ENCODE results near the gene C2orf92.

C2orf92 gene

DNA sequence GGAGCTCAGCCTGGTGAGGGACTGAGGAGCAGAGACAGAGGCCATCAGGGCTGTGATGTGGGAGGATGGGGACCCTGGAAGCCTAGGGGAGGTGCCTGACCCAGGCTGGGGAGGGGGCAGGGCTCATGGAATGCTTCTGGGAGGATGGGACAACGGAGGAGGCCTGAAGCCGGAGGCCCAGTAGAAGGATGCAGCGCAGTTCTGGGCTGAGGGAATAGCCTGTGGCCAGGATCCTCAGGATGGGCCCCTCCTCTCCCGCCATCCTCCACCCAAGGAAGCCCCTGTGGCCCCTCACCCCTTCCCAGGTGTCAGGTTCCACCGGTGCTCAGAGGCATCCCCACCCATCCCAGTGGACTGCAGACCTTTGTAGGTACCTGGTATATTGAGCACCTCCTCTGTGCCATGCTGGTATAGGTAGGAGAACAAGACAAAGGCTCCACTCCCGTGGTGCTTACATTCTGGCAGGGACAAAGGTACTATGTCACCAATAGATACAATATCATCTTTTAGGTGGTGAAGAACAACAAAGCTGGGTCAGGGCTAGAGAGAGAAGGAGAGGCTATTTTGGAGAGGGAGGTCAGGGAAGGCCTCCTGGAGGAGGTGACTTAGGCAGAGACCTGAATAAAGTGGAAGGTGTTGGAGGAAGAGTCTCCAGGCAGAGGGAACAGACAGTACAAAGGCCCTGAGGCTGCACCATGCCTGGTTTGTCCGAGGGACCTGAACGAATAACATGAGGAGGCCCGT lies 46.6 kb downstream of the C2orf92 start:
- DNase-seq (ENCODE audit: low read depth): no peak
- TF ChIP-seq, protein P1, sequence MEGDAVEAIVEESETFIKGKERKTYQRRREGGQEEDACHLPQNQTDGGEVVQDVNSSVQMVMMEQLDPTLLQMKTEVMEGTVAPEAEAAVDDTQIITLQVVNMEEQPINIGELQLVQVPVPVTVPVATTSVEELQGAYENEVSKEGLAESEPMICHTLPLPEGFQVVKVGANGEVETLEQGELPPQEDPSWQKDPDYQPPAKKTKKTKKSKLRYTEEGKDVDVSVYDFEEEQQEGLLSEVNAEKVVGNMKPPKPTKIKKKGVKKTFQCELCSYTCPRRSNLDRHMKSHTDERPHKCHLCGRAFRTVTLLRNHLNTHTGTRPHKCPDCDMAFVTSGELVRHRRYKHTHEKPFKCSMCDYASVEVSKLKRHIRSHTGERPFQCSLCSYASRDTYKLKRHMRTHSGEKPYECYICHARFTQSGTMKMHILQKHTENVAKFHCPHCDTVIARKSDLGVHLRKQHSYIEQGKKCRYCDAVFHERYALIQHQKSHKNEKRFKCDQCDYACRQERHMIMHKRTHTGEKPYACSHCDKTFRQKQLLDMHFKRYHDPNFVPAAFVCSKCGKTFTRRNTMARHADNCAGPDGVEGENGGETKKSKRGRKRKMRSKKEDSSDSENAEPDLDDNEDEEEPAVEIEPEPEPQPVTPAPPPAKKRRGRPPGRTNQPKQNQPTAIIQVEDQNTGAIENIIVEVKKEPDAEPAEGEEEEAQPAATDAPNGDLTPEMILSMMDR (conservative IDR thresholded peaks at IDR 0.05; ENCODE audit: low read depth, low read length): no peak
- no peak overlapping the region for H3K4me3 ChIP-seq (ENCODE audit: low read length)

DNA sequence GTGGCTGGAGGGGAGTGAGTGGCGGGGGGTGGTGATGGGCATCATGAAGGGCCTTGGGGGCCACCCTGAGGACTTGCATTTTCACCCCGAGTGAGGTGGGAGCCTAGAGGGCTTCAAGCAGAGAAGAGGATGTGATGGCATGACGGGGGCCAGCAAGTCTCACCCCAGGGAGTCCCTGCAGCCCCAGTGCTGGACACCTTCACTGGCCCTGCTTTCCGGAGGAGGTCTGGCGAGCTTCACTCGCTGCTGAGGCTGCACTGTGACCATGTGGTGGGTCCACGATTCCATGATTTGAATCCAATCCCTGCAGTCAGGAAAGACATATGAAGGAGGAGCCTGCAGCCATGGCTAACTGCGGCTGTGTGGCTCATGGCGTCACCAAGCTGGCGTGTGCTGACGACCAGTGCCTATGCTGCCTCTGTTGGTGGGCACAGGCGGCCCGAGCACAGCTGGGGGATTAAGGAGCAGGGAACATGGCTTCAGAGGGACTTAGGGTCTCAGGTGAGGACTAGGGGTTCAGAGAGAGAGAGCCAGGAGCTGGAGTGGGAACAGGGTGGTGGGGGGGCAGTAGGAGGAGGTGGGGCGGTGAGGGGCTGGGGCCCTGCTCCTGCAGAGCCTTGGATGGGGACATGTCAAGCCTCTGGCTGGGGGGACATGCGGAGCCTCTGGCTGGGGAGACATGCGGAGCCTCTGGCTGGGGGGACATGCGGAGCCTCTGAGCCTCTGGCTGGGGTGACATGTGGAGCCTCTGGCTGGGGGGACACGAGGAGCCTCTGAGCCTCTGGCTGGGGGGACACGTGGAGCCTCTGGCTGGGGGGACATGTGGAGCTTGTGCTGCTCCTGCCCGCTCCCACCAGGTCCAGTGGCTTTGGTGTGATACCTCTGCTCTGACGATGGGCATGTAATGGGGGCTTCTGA lies 47.4 kb downstream of the C2orf92 start:
- TF ChIP-seq, protein P1 (conservative IDR thresholded peaks at IDR 0.05; ENCODE audit: low read depth, low read length): no peak
- DNase-seq (ENCODE audit: low read depth): no peak
- no peak overlapping the region for H3K4me3 ChIP-seq (ENCODE audit: low read length)

DNA sequence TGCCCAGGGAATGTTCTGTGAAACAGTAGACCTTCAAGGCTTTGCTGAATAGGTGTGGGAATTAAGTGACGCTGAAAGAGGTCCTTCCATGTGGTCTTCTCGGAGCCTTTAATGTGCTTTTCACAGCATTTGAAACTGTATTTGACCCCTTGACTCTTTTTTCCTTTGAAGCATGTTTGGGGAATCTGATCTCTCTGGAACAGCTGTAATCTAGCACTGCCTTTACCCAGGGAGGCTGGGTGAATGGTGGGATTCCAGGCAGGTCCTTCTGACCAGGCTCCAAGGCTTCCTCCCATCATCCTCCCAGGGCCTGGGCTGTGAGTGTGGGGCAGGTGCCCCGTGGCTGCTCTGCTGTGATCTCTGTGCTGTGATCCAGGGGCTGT lies 48.1 kb downstream of the C2orf92 start:
- no peak overlapping the region for H3K4me3 ChIP-seq (ENCODE audit: low read length)
- TF ChIP-seq, protein P1 (conservative IDR thresholded peaks at IDR 0.05; ENCODE audit: low read depth, low read length): no peak
- no peak for DNase-seq (ENCODE audit: low read depth)

DNA sequence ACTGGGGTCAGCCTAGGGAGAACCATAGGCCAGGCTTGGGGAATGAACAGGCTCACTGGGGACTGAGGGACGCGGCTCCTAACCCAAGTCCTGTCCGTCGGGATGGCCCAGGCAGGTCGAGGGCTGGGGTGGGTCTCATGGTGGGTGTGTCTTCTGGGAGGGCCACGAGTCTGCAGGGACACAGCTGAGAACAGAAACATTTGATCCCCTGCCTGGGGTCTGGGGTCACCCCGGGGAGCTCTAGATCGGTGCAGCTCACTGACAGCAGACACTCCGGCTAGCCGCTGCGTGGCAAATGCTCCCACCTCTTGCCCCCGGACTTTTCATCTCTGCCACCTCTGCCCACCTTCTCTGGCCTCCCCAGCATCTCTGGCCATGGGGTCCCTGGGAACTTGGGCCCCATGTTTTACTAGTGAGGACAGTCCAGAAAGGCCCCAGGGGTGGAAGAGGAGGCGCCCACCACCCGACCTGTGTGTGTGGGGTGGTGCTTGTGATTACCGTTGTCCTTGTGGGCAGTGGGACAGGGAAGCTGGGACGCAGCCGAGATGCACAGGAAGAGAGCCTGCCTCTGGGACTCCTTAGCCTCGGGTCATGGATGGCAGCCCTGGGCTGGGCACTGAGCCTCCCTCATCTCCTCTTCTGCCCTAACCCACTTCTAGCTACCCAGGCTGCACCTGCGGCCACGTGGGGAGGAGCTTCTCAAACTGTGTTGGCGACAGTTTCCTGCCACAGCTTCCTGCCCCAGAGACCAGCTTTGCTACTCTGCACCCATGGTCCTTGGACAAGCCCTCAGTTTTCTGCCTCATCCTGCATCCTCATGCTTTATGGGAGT lies 48.8 kb downstream of the C2orf92 start:
- no peak overlapping the region for H3K4me3 ChIP-seq (ENCODE audit: low read length)
- DNase-seq (ENCODE audit: low read depth): no peak
- TF ChIP-seq, protein P1 (conservative IDR thresholded peaks at IDR 0.05; ENCODE audit: low read depth, low read length): no peak

DNA sequence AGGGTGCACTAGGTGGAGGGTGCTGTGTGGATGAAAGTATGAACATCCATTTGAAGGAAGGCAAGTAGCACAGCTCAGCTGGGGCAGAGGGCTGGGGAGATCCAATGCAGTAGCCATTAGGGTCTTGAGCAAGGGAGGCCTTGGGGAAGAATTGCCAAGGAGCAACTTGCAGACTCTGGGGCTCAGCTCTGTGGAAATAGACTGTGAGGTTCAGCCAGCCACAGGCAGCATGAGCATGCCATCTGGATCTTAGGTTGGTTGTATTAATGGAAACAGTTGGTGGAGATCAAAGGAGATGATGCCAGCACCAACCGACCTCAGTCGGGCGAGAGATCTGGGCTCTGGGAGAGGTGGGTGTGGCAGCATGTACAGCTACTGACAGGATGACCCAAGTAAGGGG lies 49.4 kb downstream of the C2orf92 start:
- no peak overlapping the region for H3K4me3 ChIP-seq (ENCODE audit: low read length)
- TF ChIP-seq, protein P1 (conservative IDR thresholded peaks at IDR 0.05; ENCODE audit: low read depth, low read length): no peak
- no peak for DNase-seq (ENCODE audit: low read depth)

DNA sequence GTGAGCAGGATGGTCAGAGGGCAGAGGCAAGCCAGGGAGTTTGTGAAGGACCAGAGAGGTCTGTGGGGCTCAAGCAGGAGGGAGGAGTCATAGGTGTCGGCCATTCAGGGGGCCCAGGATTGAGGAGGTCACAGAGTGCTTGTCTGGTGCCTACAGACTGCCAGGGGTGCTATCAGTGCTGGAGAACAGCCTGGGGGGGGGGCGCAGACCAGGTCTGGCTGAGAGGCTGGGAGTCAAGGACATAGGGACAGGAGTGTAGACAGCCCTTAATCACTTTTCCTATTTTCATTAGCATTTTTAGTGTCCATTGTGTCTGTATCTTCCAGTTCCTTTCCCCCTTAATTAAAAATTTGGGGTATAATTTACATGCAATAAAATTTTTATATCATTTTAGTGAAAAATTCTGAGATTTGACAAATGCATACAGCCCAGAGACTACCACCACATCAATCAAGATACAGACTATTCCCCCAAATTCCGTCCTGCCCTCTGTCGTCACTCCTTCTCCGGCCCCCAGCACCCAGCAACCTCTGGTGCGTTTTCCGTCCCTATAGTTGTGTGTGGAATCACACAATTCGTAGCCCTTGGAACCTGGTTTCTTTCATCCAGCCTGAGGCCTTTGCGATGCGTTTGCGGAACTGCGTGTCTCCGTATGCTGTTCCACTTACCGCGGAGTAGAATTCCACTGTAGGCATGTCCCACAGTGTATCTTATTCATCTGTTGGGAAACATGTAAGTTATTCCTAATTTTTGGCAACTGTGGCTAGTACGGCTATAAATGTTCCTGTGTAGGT lies 50.0 kb downstream of the C2orf92 start:
- DNase-seq (ENCODE audit: low read depth): no peak
- H3K4me3 ChIP-seq (ENCODE audit: low read length): no peak overlapping the region
- TF ChIP-seq, protein P1 (conservative IDR thresholded peaks at IDR 0.05; ENCODE audit: low read depth, low read length): no peak
